ENCODE measurements around the gene CERS2. TPM values are rescaled to one million over a fixed set of nuclear protein-coding genes. Genes with fewer than 3 reads are reported as not detected.

Gene CERS2
- total and polyA plus RNA-seq, 2 of the 4 experiments (the other 2 are of a cell fraction) = 118 to 127 TPM

DNA sequence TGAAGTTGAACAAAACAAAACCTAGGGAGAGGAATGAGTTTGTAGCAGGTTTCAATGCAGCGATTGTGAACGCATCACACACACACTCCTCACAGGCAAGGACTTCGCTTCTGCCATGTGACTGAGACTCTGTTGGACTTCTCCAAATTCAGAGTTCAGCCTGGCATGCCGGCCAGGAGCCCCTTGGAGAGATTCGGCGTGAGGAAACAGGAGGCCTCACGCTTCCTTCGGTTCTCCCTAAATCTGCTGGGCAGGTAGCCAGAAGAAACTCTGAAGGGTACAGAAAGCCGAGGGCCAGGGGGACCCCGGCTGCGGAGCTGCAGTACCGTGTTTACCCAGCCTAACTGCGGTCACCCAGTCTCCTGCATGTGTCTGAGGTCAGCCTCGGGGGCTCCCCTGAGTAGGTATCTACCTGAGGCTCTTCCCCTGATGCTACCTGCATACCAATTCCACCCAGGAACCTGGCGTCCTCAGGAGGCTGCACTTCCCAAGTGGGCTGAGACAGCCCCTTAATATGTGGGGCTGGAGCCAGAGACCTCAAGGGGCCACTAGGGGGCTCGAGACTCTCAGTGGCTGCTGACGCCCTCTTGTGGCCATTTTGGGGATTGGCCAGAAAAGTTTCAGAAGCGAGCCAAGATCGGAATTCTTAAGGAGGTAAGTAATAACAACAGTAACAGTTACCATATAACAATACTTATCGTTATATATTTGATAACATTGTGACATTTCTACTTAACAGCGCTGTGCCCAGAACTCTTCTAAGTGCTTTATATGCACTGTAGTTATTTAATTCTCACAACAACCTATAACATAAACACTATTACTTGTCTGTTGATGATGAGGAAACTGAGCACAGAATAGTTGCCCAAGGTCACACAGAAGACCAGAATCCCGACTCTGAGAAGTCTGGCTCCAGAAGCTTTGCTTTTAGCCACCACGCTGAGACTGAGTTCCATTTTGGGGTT, 4.7 kb upstream of the CERS2 start:
- H2AK9ac ChIP-seq (replicated peaks; ENCODE audit: low read depth, low read length, poor library complexity) = peak overlapping the region; percentile 51
- H3K27ac ChIP-seq (ENCODE audit: insufficient read depth, low read length) = no peak overlapping the region
- H3K4me1 ChIP-seq (ENCODE audit: control insufficient read depth, insufficient read depth, low read length) = peaks cover 22% of the 10 kb centered on the region
- H2AFZ ChIP-seq (replicated peaks; ENCODE audit: low read length, poor library complexity) = peak overlapping the region; percentile 90
- 35% methylated on average over 11 of the region's 23 CpGs; no CpG with 5 or more reads in 1 of the 2 experiments for WGBS, 2 experiments (ENCODE audit: extremely low coverage in 2 of 2, insufficient read length in 1 of 2)
- no peak overlapping the region for H3K23ac ChIP-seq (ENCODE audit: low read depth, low read length)
- ChIA-PET POLR2A (ENCODE audit: unreplicated experiment) (no interaction called here), CTCF (interaction anchor here (0.6 to 2.4 kb wide), 5 partner anchors 13 to 718 kb away, joined by 3 to 10 read pairs (median 3); partner anchors contain the start of genes C1orf56 and MINDY1)
- peak overlapping the region; percentile 19; the same call in 1 of the 2 replicates for H4K5ac ChIP-seq (ENCODE audit: low read depth, low read length)
- H2BK120ac ChIP-seq (ENCODE audit: low read depth, low read length) = no peak overlapping the region; the same call in 1 of the 2 replicates
- H3K4me2 ChIP-seq (ENCODE audit: low read depth, low read length) = no peak overlapping the region; the same call in 1 of the 2 replicates
- peak; percentile 32 for ATAC-seq (ENCODE audit: low read depth)
- peak overlapping the region; percentile 57; the same call in 1 of the 3 replicates for H2BK15ac ChIP-seq (ENCODE audit: low read depth, low read length)
- no peak overlapping the region for H3K18ac ChIP-seq (ENCODE audit: low read depth, low read length)
- peak; percentile 85 for DNase-seq
- H3K79me1 ChIP-seq (ENCODE audit: low read depth in 1 of 2, low read length in 2 of 2) = peaks cover 0 to 4% of the 10 kb centered on the region in 2 experiments; a peak in 1 of 4 replicates
- H3K9me1 ChIP-seq (ENCODE audit: insufficient read depth, low read length) = peaks cover 7% of the 10 kb centered on the region
- H3K4me3 ChIP-seq (ENCODE audit: insufficient read depth, low read depth, low read length) = no peak overlapping the region
- no peak for TF ChIP-seq CEBPB (IDR thresholded peaks at IDR 0.05; ENCODE audit: low read depth, low read length)
- peak; percentile 73 for TF ChIP-seq RAD21 (IDR thresholded peaks at IDR 0.05; ENCODE audit: low read length)
- TF ChIP-seq MAZ (IDR thresholded peaks at IDR 0.05; ENCODE audit: borderline replicate concordance, low read depth, low read length) = peak; percentile 64
- TF ChIP-seq BHLHE40 (IDR thresholded peaks at IDR 0.05; ENCODE audit: low read depth, low read length) = peak; percentile 13; the same call in 1 of the 2 replicates
- no peak for TF ChIP-seq RFX5 (IDR thresholded peaks at IDR 0.05; ENCODE audit: low read depth, low read length)
- TF ChIP-seq, protein P1, sequence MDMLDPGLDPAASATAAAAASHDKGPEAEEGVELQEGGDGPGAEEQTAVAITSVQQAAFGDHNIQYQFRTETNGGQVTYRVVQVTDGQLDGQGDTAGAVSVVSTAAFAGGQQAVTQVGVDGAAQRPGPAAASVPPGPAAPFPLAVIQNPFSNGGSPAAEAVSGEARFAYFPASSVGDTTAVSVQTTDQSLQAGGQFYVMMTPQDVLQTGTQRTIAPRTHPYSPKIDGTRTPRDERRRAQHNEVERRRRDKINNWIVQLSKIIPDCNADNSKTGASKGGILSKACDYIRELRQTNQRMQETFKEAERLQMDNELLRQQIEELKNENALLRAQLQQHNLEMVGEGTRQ (IDR thresholded peaks at IDR 0.05; ENCODE audit: low read depth, low read length) = no peak
- TF ChIP-seq SMC3 (IDR thresholded peaks at IDR 0.05; ENCODE audit: low read depth, low read length) = peak; percentile 93
- no peak for TF ChIP-seq POLR2A (IDR thresholded peaks at IDR 0.05; ENCODE audit: low read depth, low read length)
- TF ChIP-seq ELK1 (IDR thresholded peaks at IDR 0.05; ENCODE audit: borderline replicate concordance, low read depth, low read length) = no peak
- TF ChIP-seq, protein P2, sequence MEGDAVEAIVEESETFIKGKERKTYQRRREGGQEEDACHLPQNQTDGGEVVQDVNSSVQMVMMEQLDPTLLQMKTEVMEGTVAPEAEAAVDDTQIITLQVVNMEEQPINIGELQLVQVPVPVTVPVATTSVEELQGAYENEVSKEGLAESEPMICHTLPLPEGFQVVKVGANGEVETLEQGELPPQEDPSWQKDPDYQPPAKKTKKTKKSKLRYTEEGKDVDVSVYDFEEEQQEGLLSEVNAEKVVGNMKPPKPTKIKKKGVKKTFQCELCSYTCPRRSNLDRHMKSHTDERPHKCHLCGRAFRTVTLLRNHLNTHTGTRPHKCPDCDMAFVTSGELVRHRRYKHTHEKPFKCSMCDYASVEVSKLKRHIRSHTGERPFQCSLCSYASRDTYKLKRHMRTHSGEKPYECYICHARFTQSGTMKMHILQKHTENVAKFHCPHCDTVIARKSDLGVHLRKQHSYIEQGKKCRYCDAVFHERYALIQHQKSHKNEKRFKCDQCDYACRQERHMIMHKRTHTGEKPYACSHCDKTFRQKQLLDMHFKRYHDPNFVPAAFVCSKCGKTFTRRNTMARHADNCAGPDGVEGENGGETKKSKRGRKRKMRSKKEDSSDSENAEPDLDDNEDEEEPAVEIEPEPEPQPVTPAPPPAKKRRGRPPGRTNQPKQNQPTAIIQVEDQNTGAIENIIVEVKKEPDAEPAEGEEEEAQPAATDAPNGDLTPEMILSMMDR (conservative IDR thresholded peaks at IDR 0.05; ENCODE audit: low read depth, low read length) = peak; percentile 100; the same call in 1 of the 2 replicates
- TF ChIP-seq FOS (IDR thresholded peaks at IDR 0.05; ENCODE audit: low read depth, low read length) = 0 out of 2 replicates have a peak, but pooled peaks have one; percentile 4
- H3K14ac ChIP-seq (replicated peaks; ENCODE audit: low read depth, low read length) = no peak overlapping the region
- no peaks in the 10 kb centered on the region for H3K9me3 ChIP-seq (ENCODE audit: control insufficient read depth, insufficient read depth, low read length)
- H2BK5ac ChIP-seq (ENCODE audit: low read depth, low read length, poor library complexity, severe bottlenecking) = no peak overlapping the region
- no peaks in the 10 kb centered on the region; the same call in 1 of the 2 replicates for H3K27me3 ChIP-seq (ENCODE audit: control insufficient read depth, insufficient read depth, low read length)
- no peak overlapping the region for H3K9ac ChIP-seq (ENCODE audit: low read depth, low read length)
- no peaks in the 10 kb centered on the region for H4K20me1 ChIP-seq (ENCODE audit: insufficient read depth, low read length)
- no TSS peak for BruUV-seq (replicated peaks)
- dilution Hi-C loops (cut with HindIII; ENCODE audit: low sequenced_read_pairs, unreplicated experiment) (no loop called here), intact Hi-C loops (cut with micrococcal nuclease) (no loop called here), in situ Hi-C loops (cut with MboI; ENCODE audit: low sequenced_read_pairs) (loop anchor here (10.0 kb wide), 1 partner anchor 55 kb away; the partner anchor contains the start of gene BNIPL)
- H3K36me3 ChIP-seq (ENCODE audit: control insufficient read depth, insufficient read depth, low read length) = no peaks in the 10 kb centered on the region
- H4K91ac ChIP-seq (ENCODE audit: insufficient read depth, low read depth, low read length) = 0 out of 2 replicates have a peak overlapping the region, but pooled peaks have one; percentile 5
- 0 out of 2 replicates have a peak overlapping the region, but pooled peaks have one; percentile 50 for H3K4ac ChIP-seq (ENCODE audit: low read depth, low read length)
- peak overlapping the region; percentile 20; the same call in 1 of the 2 replicates for H2AK5ac ChIP-seq (ENCODE audit: low read depth, low read length)
- peak overlapping the region; percentile 8; the same call in 1 of the 2 replicates for H2BK20ac ChIP-seq (ENCODE audit: low read depth, low read length)
- H3K56ac ChIP-seq (ENCODE audit: extremely low read depth, insufficient read depth, low read length) = no peak overlapping the region
- peak overlapping the region; percentile 21 to 68; a peak in 2 of 4 replicates for H4K8ac ChIP-seq (ENCODE audit: low read depth in 2 of 2, low read length in 2 of 2)
